Measurements from ENCODE around the gene LCLAT1. TPM values are rescaled to one million over a fixed set of nuclear protein-coding genes. Genes with fewer than 3 reads are reported as not detected.

LCLAT1 gene
- total RNA-seq, 1 donor from 2014 or later = 16.5 TPM

GRCh38 chr2:30456579-30456978 lies 9.5 kb downstream of the LCLAT1 start:
- intact Hi-C loops (cut with DNase I) = no loop called here
- DNase-seq = no peak
- Histone ChIP-seq H3K27me3 (no peaks in the 10 kb centered on the region), H3K27ac (no peak overlapping the region), H3K4me1 (no peaks in the 10 kb centered on the region), H3K4me3 (no peak overlapping the region), H3K36me3 (no peaks in the 10 kb centered on the region), H3K9me3 (no peaks in the 10 kb centered on the region)
- TF ChIP-seq, protein P1, sequence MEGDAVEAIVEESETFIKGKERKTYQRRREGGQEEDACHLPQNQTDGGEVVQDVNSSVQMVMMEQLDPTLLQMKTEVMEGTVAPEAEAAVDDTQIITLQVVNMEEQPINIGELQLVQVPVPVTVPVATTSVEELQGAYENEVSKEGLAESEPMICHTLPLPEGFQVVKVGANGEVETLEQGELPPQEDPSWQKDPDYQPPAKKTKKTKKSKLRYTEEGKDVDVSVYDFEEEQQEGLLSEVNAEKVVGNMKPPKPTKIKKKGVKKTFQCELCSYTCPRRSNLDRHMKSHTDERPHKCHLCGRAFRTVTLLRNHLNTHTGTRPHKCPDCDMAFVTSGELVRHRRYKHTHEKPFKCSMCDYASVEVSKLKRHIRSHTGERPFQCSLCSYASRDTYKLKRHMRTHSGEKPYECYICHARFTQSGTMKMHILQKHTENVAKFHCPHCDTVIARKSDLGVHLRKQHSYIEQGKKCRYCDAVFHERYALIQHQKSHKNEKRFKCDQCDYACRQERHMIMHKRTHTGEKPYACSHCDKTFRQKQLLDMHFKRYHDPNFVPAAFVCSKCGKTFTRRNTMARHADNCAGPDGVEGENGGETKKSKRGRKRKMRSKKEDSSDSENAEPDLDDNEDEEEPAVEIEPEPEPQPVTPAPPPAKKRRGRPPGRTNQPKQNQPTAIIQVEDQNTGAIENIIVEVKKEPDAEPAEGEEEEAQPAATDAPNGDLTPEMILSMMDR (IDR thresholded peaks at IDR 0.05) = no peak
- ATAC-seq = no peak

DNA sequence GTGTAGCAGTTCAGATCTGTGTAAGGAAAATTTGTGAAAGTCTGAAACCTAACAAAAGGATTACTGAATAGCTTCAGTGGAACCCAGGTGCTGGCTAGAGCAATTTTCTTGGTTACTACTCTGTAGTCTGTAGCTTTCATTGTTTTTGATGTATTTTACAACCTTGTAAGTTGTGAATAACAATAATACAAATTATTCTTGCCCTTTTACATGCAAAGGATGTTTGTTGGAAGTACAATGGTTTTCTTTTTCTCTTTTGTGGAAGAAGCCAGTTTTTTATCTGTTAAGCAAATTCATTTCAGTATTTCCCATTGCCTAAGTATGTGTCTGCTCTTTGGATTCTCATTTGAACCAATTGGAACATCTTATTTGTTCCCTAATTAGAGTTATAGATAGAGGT lies 10.2 kb downstream of the LCLAT1 start:
- TF ChIP-seq, protein P1 (IDR thresholded peaks at IDR 0.05) = no peak
- no peak overlapping the region for H3K4me3 ChIP-seq
- intact Hi-C loops (cut with DNase I) = no loop called here
- H3K27ac ChIP-seq = no peak overlapping the region
- no peak for ATAC-seq
- H3K4me1 ChIP-seq = no peaks in the 10 kb centered on the region
- no peaks in the 10 kb centered on the region for H3K36me3 ChIP-seq
- no peaks in the 10 kb centered on the region for H3K27me3 ChIP-seq
- no peak for DNase-seq
- no peaks in the 10 kb centered on the region for H3K9me3 ChIP-seq

DNA sequence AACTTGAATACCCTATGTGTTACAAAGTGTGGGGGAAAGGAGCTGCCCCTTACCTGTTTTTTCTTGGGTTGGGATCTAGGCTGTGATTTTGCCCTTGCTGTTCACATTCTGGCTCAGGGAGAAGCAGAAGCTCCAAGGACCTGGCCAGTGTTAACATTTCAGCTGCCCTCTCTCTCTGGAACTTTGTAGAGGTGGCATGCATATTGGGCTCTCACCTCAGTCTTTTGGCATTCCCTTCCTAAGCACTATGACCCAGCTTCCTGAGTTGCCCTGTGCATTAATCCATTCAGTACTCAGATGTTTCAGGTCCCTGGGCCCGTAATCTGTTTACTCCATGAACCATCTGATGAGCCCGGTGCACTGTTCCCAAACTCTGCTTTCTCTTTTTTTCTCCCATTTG lies 12.1 kb downstream of the LCLAT1 start:
- Histone ChIP-seq H3K36me3 (no peaks in the 10 kb centered on the region), H3K4me3 (no peak overlapping the region), H3K27me3 (no peaks in the 10 kb centered on the region), H3K4me1 (no peaks in the 10 kb centered on the region), H3K9me3 (no peaks in the 10 kb centered on the region), H3K27ac (no peak overlapping the region)
- intact Hi-C loops (cut with DNase I) = no loop called here
- TF ChIP-seq, protein P1 (IDR thresholded peaks at IDR 0.05) = no peak
- no peak for DNase-seq
- ATAC-seq = no peak

DNA sequence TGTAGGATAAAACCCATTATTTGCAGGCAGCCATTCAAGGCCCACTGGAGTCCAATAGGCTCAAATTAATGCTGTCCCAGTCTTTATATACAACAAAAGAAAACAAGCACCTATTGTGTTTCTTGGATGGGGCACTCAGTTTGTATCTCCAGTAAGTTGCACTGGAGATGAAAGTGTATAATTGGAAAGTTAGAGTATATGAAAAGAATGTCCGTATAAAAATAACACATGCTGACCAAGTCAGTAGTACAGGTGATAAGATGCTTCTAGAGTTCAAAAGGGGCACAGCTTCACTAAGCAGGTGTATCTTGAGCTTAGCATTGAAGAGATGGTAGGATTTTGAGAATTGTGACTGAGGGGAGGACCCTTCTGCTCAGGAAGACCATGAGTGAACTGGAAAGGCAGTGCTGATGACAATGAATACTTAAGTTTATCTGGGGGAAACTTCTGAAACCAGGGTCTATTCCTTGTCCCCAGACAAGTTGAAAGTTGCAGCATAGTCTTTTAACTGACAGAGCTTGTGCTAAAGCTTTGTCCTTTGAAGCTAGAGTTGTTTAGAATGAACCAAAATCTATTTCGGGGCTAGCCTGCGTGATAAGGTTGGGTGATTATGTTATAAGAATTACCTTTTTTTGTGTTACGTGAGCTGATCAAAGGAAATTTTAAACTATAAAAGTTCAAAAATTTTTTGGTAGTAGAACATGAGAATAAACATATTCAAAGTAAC lies 15.2 kb downstream of the LCLAT1 start:
- Histone ChIP-seq H3K27me3 (no peaks in the 10 kb centered on the region), H3K36me3 (no peaks in the 10 kb centered on the region), H3K4me1 (no peaks in the 10 kb centered on the region), H3K9me3 (no peaks in the 10 kb centered on the region), H3K27ac (no peak overlapping the region), H3K4me3 (no peak overlapping the region)
- DNase-seq (no peak), ATAC-seq (no peak)
- TF ChIP-seq, protein P1 (IDR thresholded peaks at IDR 0.05) = no peak
- intact Hi-C loops (cut with DNase I) = no loop called here

GRCh38 chr2:30463535-30463934 lies 16.5 kb downstream of the LCLAT1 start:
- H3K9me3 ChIP-seq = no peaks in the 10 kb centered on the region
- no peaks in the 10 kb centered on the region for H3K36me3 ChIP-seq
- intact Hi-C loops (cut with DNase I) = no loop called here
- H3K27ac ChIP-seq = no peak overlapping the region
- no peaks in the 10 kb centered on the region for H3K27me3 ChIP-seq
- H3K4me3 ChIP-seq = no peak overlapping the region
- TF ChIP-seq, protein P1 (IDR thresholded peaks at IDR 0.05) = no peak
- no peaks in the 10 kb centered on the region for H3K4me1 ChIP-seq
- DNase-seq = no peak
- ATAC-seq = no peak

Measured in upper lobe of right lung (tissue), 1 donor.